Measurements from ENCODE around the gene FAM107B.

The FAM107B gene

GRCh38 chr10:14776546-14776945 lies 1.8 kb upstream of the FAM107B start:
- no peak for DNase-seq (ENCODE audit: low spot score)

GRCh38 chr10:14775656-14776055 lies 959 bp upstream of the FAM107B start:
- DNase-seq (ENCODE audit: low spot score) = no peak

GRCh38 chr10:14774214-14774580 lies 500 bp downstream of the FAM107B start:
- no peak for DNase-seq (ENCODE audit: low spot score)

GRCh38 chr10:14773551-14774213 lies 1.0 kb downstream of the FAM107B start:
- no peak for DNase-seq (ENCODE audit: low spot score)

- DNase-seq (ENCODE audit: low spot score) = no peak
Measured at GRCh38 chr10:14772399-14772798, 2.3 kb downstream of the FAM107B start.

- DNase-seq (ENCODE audit: low spot score) = no peak
Measured at GRCh38 chr10:14770927-14771326, 3.8 kb downstream of the FAM107B start.

- DNase-seq (ENCODE audit: low spot score) = no peak
Measured at GRCh38 chr10:14761372-14761771, 13.3 kb downstream of the FAM107B start.

GRCh38 chr10:14758994-14759664 lies 15.6 kb downstream of the FAM107B start:
- DNase-seq (ENCODE audit: low spot score) = no peak

GRCh38 chr10:14758451-14758850 lies 16.2 kb downstream of the FAM107B start:
- no peak for DNase-seq (ENCODE audit: low spot score)

GRCh38 chr10:14757986-14758385 lies 16.7 kb downstream of the FAM107B start:
- no peak for DNase-seq (ENCODE audit: low spot score)

GRCh38 chr10:14757394-14757793 lies 17.3 kb downstream of the FAM107B start:
- no peak for DNase-seq (ENCODE audit: low spot score)

- DNase-seq (ENCODE audit: low spot score) = no peak
Measured at GRCh38 chr10:14753441-14753840, 21.3 kb downstream of the FAM107B start.

GRCh38 chr10:14751921-14752320 lies 22.8 kb downstream of the FAM107B start:
- DNase-seq (ENCODE audit: low spot score) = no peak

GRCh38 chr10:14751014-14751896 lies 23.4 kb downstream of the FAM107B start:
- DNase-seq (ENCODE audit: low spot score) = no peak

GRCh38 chr10:14749070-14749809 lies 25.5 kb downstream of the FAM107B start:
- no peak for DNase-seq (ENCODE audit: low spot score)

GRCh38 chr10:14748441-14748840 lies 26.3 kb downstream of the FAM107B start:
- DNase-seq (ENCODE audit: low spot score) = no peak

GRCh38 chr10:14742815-14743214 lies 31.9 kb downstream of the FAM107B start:
- no peak for DNase-seq (ENCODE audit: low spot score)

GRCh38 chr10:14742382-14742781 lies 32.3 kb downstream of the FAM107B start:
- DNase-seq (ENCODE audit: low spot score) = no peak

GRCh38 chr10:14740684-14741247 lies 33.9 kb downstream of the FAM107B start:
- no peak for DNase-seq (ENCODE audit: low spot score)

- no peak for DNase-seq (ENCODE audit: low spot score)
Measured at GRCh38 chr10:14737808-14738545, 36.7 kb downstream of the FAM107B start.

GRCh38 chr10:14736600-14737081 lies 38.1 kb downstream of the FAM107B start:
- DNase-seq (ENCODE audit: low spot score) = no peak
